Measurements from ENCODE around the gene OR3A2.
"Not testable (repeated sequence)": the region's sequence is repeated elsewhere in the genome, so short reads cannot be mapped to it uniquely, and the experiment has no call there.

Gene OR3A2

DNA sequence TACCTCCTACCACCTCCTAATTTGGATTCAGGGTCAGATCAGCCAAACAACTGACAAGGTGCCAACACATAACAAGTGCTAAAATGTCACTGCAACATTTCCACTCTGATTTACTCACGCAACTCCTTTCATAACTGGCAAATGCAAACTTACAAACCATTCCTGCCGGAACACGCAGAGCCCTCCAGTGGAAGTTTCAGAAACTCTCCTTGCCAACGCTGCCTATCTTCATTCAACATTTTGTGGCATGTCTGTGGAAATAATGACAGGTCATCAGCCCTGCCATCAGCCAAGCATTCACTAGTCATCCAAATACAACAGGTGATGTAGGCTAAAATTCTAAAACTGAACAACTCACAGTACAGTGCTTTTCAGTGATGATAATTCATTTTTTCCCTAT lies 50.2 kb downstream of the OR3A2 start:
- DNase-seq (ENCODE audit: low read depth): peak; percentile 1
- TF ChIP-seq, protein P1, sequence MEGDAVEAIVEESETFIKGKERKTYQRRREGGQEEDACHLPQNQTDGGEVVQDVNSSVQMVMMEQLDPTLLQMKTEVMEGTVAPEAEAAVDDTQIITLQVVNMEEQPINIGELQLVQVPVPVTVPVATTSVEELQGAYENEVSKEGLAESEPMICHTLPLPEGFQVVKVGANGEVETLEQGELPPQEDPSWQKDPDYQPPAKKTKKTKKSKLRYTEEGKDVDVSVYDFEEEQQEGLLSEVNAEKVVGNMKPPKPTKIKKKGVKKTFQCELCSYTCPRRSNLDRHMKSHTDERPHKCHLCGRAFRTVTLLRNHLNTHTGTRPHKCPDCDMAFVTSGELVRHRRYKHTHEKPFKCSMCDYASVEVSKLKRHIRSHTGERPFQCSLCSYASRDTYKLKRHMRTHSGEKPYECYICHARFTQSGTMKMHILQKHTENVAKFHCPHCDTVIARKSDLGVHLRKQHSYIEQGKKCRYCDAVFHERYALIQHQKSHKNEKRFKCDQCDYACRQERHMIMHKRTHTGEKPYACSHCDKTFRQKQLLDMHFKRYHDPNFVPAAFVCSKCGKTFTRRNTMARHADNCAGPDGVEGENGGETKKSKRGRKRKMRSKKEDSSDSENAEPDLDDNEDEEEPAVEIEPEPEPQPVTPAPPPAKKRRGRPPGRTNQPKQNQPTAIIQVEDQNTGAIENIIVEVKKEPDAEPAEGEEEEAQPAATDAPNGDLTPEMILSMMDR (IDR thresholded peaks at IDR 0.05; ENCODE audit: control insufficient read depth, extremely low read depth, insufficient read depth): peak; percentile 61
- no peak overlapping the region for H3K4me3 ChIP-seq (ENCODE audit: low read depth, low read length)

DNA sequence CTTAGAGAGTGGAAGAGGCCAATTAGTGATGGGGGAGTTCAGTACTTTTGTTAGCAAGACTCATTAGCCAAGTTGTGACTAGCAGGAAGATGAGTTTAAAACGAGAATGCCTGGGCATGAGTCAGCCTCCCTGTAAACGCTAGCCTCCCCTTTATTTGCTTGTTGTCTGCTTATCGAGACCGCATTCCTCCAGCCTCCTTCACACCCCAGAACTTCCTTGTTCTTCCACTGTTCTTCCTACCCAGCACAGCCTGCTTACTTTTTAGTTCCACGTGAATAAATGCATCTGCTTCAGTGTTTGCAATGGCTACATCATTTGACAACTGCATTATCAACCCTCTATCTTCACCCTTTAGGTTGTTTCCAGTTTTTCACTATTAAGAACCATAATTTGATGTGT lies 67.8 kb downstream of the OR3A2 start:
- TF ChIP-seq, protein P1 (IDR thresholded peaks at IDR 0.05; ENCODE audit: control insufficient read depth, extremely low read depth, insufficient read depth): no peak
- no peak for DNase-seq (ENCODE audit: low read depth)
- H3K4me3 ChIP-seq (ENCODE audit: low read depth, low read length): no peak overlapping the region

DNA sequence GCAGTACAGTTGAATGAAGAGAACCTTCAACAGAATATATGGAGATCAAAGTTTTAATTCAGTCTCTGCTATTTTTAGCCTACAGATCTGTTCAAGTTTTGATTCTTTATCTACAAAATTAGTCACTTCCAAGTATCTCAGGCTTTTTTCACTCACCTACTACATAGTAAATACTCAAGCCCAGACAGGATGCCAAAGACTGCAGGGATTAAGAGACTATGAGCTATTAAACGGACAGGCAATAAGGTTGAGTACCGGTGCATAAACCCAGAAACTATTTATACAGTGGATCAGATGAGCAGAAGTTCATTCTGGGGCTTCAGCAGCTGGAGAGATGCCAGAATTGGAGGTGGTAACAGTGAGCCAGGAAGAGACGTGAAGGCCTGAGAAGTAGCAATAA lies 69.3 kb downstream of the OR3A2 start:
- DNase-seq (ENCODE audit: low read depth): no peak
- TF ChIP-seq, protein P1 (IDR thresholded peaks at IDR 0.05; ENCODE audit: control insufficient read depth, extremely low read depth, insufficient read depth): no peak
- no peak overlapping the region for H3K4me3 ChIP-seq (ENCODE audit: low read depth, low read length)

DNA sequence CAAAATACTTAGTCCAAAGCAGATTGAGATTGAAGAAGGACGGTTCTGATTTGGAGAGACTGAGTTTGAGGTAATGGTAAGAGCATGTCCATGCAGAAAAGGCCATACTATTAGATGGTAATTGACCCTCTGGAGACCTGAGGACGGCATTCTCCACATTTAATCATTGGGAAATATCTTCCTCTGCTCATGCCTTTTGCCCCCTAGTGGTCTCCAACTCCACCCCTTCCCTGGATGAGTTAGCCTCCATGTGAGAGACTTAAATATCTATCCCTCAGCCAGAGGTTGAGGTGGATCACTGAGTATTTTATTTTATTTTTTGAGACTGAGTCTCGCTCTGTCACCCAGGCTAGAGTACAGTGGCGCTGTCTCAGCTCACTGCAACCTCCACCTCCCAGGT lies 77.5 kb downstream of the OR3A2 start:
- TF ChIP-seq, protein P1 (IDR thresholded peaks at IDR 0.05; ENCODE audit: control insufficient read depth, extremely low read depth, insufficient read depth): no peak
- DNase-seq (ENCODE audit: low read depth): no peak
- H3K4me3 ChIP-seq (ENCODE audit: low read depth, low read length): no peak overlapping the region

DNA sequence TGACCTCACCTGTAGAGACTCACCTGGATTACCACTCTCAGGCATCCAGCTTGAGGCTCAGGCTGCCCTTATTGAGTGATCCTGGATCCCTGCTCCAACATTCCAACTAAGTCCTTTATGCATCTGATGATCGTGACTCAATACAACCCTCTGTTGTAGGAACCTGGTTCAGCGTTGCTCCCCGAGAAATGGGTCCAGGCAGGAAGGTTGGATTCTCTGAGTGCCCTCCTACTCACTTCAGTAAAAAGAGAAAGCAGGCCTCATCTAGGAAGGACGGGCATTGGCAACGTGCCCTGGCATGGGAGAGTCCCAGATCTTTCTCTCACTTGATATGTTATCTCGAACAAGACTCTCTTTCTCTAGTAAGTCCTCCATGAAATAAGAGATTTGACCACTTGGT lies 87.8 kb downstream of the OR3A2 start, which contains the start of gene OR3A1:
Gene OR3A1, minus strand, starts transcription at position 101 of the 400 bp plus-strand sequence. CDS start 5,778 bp downstream, outside the sequence.
- no peak within 1 kb of the TSS for H3K4me3 ChIP-seq (ENCODE audit: low read depth, low read length)
- DNase-seq (ENCODE audit: low read depth): no peak
- TF ChIP-seq, protein P1 (IDR thresholded peaks at IDR 0.05; ENCODE audit: control insufficient read depth, extremely low read depth, insufficient read depth): no peak

DNA sequence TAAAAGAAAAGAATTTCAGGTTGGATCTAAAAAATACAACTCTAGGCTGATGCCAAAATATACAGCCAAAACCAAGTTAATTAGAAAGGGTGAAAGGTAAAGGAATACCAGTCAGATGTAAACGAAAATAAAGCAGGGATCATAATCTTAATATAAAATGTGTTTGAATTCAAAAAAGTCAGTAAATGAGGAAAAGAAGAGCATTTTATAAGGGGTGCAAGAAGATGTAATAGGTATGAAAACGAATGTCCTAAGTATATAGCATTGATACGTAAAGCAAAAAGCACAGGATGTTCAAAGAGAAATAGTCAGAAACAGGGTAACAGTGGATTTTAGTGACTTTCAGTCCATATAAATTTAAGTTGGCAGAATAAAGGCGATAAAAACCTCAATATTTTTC lies 90.5 kb downstream of the OR3A2 start:
- TF ChIP-seq, protein P1 (IDR thresholded peaks at IDR 0.05; ENCODE audit: control insufficient read depth, extremely low read depth, insufficient read depth): no peak

DNA sequence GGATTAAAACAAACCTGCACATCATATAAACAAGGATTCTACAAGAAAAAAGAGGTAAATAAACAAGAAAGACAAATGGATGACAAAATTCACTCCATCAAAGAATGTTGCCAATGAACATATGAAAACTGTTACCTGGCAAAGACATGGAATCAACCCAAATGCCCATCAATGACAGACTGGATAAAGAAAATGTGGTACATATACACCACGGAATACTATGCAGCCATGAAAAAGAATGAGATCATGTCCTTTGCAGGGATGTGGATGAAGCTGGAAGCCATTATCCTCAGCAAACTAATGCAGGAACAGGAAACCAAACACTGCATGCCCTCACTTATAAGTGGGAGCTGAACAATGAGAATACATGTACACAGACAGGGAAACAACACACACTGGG lies 92.6 kb downstream of the OR3A2 start:
- H3K4me3 ChIP-seq (ENCODE audit: low read depth, low read length); DNase-seq (ENCODE audit: low read depth): not testable (repeated sequence)

More for the DNA sequence above, 90.5 kb downstream of the OR3A2 start:
- no peak overlapping the region for H3K4me3 ChIP-seq (ENCODE audit: low read depth, low read length)
- DNase-seq (ENCODE audit: low read depth): no peak

Data from LNCaP clone FGC (cell line).